GM12864 (cell line): ENCODE data around the gene MTA2.
A peak's percentile ranks its signal among the peaks of the same experiment; 100 is the strongest.
"Not testable (repeated sequence)": the region's sequence is repeated elsewhere in the genome, so short reads cannot be mapped to it uniquely, and the experiment has no call there.

Source experiments
- DNase-seq: peaks from one replicate; pipeline ENCODE4 v3.0.0-alpha.2; 2011; ENCODE audit warnings: low read depth
- H3K4me3 ChIP-seq: 2 replicates; pipeline ENCODE4 v1.5.1; 2011; ENCODE audit warnings: mild to moderate bottlenecking, low read depth, low read length, control low read depth
- TF ChIP-seq, protein P1 (sequence below): IDR thresholded peaks from 2 replicates; pipeline ENCODE4 v1.5.1; 2011; ENCODE audit warnings: low read depth, mild to moderate bottlenecking, moderate library complexity, low read length, control low read depth, inconsistent platforms; ENCODE audit errors: missing control alignments

MTA2 gene

GRCh38 chr11:62601372-62602140 is at the start of gene MTA2:
TSS of gene MTA2 (minus strand) at chr11:62601865. CDS start at chr11:62601450, 415 bp downstream.
- TF ChIP-seq, protein P1, sequence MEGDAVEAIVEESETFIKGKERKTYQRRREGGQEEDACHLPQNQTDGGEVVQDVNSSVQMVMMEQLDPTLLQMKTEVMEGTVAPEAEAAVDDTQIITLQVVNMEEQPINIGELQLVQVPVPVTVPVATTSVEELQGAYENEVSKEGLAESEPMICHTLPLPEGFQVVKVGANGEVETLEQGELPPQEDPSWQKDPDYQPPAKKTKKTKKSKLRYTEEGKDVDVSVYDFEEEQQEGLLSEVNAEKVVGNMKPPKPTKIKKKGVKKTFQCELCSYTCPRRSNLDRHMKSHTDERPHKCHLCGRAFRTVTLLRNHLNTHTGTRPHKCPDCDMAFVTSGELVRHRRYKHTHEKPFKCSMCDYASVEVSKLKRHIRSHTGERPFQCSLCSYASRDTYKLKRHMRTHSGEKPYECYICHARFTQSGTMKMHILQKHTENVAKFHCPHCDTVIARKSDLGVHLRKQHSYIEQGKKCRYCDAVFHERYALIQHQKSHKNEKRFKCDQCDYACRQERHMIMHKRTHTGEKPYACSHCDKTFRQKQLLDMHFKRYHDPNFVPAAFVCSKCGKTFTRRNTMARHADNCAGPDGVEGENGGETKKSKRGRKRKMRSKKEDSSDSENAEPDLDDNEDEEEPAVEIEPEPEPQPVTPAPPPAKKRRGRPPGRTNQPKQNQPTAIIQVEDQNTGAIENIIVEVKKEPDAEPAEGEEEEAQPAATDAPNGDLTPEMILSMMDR, result no peak
- H3K4me3 ChIP-seq, result peak within 1 kb of the TSS; percentile 95
- DNase-seq, result peak; percentile 97

DNA sequence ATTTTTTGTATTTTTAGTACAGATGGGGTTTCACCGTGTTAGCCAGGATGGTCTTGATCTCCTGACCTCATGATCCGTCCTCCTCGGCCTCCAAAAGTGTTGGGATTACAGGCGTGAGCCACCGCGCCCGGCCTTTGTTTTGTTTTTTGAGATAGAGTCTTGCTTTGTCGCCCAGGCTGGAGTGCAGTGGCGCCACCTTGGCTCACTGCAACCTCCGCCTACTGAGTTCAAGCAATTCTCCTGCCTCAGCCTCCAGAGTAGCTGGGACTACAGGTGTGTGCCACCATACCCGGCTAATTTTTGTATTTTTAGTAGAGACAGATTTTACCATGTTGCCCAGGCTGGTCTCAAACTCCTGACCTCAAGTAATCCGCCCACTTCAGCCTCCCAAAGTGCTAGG is 48.6 kb upstream of the MTA2 start:
- H3K4me3 ChIP-seq, DNase-seq: not testable (repeated sequence)

- TF ChIP-seq, protein P1, result no peak
- no peak for DNase-seq
- no peak overlapping the region for H3K4me3 ChIP-seq
Measured at GRCh38 chr11:62649486-62649885, 47.8 kb upstream of the MTA2 start.

DNA sequence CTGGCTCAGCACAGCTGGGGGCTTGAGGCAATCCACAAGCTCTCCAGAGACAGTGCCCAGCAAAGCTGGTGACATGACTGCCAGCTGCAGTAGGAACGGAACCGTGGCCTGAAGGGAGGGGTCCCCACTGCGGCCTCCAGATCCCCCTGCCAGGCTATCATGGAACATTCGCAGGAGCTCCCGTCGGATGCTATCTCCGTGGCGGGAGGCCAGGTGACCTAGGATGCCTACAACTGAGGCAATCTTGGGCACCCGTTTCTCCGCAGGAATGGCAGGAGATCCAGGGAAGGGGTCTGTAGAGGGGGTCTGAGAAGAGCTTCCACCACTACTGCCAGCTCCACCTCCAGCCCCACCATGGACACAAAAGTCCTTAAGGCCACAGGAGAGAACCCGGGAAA is 47.3 kb upstream of the MTA2 start:
- DNase-seq, result no peak
- H3K4me3 ChIP-seq, result no peak overlapping the region
- TF ChIP-seq, protein P1, result no peak

DNA sequence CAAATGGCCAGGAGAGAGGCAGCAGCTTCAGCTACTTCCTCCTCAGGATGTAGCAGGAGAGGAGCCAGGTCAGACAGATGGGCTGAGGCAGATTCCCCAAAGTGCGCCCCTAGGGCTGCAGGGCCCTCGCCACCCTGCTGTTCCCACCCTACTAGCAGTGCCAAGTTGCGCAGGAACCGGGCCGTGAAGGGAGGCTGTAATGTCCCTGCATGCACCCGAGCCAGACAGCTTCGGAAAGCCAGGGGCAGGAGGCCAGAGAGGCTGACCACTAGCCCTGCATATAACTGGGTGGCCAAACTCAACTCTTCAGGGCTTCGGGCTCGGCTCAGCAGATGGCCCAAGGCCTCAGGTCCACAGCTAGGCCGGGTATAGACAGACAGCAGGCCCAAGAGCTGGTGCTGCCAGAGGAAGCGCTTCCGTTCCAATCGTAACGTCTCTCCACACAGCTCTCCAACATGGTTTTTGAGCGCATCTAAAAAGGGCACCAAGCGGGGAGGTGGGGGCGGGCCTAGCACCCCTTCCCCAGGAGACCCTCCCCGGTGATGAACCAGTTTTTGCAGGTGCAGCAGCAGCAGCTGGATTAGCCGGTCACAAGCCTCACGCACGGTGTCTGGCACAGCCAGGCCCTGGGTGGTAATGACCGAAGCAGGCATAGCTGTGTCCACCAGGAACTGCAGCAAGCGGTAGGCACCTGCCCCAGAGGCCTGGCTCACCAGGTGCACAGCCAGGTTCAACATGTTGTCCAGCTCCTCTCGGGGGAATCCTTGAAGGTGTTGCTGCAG is 46.7 kb upstream of the MTA2 start:
- no peak overlapping the region for H3K4me3 ChIP-seq
- TF ChIP-seq, protein P1, result no peak
- no peak for DNase-seq

- TF ChIP-seq, protein P1, result no peak
Measured at GRCh38 chr11:62647609-62648005, 45.9 kb upstream of the MTA2 start.

DNA sequence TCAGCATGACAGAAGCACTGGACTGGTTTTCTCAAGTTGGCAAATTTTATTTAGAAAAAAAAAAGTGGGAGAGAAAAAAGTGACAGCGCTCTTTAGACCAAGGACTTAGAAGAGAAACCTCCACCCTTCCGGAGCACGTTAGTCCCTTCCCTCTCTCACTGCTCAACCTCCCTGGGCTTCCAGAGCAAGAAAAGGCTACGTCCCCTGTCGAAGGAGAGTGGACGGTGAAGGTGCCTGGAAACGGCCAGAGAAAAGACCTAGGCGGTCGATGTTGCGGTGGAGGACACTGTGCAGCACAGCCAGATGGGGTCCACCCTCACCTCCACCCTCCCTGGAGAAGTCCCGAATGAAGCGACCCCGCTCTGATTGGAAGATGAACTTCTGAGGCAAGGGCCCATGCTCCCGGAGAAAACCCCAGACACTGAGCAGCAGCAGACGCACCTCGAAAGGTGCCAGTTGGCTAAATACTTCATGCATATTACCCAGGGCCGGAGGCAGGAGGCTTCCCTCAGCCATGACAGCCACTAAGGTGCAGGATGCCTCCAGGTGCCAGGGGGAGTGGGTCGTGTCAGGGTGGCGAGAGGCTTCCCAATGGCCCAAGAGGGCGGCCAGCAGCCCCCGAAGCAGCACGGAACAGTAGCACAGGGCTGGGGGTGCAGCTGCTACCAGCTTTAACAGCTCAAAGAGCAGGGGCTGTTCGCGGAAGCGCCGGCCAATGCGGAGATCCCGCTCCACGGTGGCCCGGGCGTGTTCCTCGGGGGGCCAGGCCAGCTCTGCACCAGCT is 45.4 kb upstream of the MTA2 start:
- H3K4me3 ChIP-seq, result no peak overlapping the region
- TF ChIP-seq, protein P1, result no peak

More at GRCh38 chr11:62647609-62648005, 45.9 kb upstream of the MTA2 start:
- H3K4me3 ChIP-seq, result no peak overlapping the region
- no peak for DNase-seq

More for the DNA sequence above, 45.4 kb upstream of the MTA2 start:
- no peak for DNase-seq
